DMS114 treated with DMSO at 0.1 percent for 48 hours (cell line): ENCODE results near the gene NCOR1.
"Not testable (repeated sequence)": the region's sequence is repeated elsewhere in the genome, so short reads cannot be mapped to it uniquely, and the experiment has no call there.

Experiments
- DNase-seq: peaks from one replicate; lab custom pipeline; 2025; ENCODE audit not compliant: unreplicated experiment; lab: John Stamatoyannopoulos, UW

Gene NCOR1

GRCh38 chr17:16101440-16101839 is 113.9 kb downstream of the NCOR1 start:
- no peak for DNase-seq

- DNase-seq = no peak
Observed at GRCh38 chr17:16100737-16101400, 114.5 kb downstream of the NCOR1 start.

- DNase-seq = no peak
Observed at GRCh38 chr17:16091773-16092172, 123.6 kb downstream of the NCOR1 start.

- no peak for DNase-seq
Observed at GRCh38 chr17:16086957-16087356, 128.4 kb downstream of the NCOR1 start.

- no peak for DNase-seq
Observed at GRCh38 chr17:16085066-16085699, 130.2 kb downstream of the NCOR1 start.

GRCh38 chr17:16083223-16083622 is 132.1 kb downstream of the NCOR1 start:
- no peak for DNase-seq

- no peak for DNase-seq
Observed at GRCh38 chr17:16081507-16082087, 133.7 kb downstream of the NCOR1 start.

GRCh38 chr17:16080366-16080765 is 135.0 kb downstream of the NCOR1 start:
- no peak for DNase-seq

- DNase-seq = no peak
Observed at GRCh38 chr17:16075949-16076348, 139.4 kb downstream of the NCOR1 start.

GRCh38 chr17:16074423-16074822 is 140.9 kb downstream of the NCOR1 start:
- DNase-seq = no peak

- DNase-seq = no peak
Observed at GRCh38 chr17:16073845-16074244, 141.5 kb downstream of the NCOR1 start.

GRCh38 chr17:16072031-16072430 is 143.3 kb downstream of the NCOR1 start:
- no peak for DNase-seq

- no peak for DNase-seq
Observed at GRCh38 chr17:16068323-16068722, 147.0 kb downstream of the NCOR1 start.

GRCh38 chr17:16066125-16066524 is 149.2 kb downstream of the NCOR1 start:
- no peak for DNase-seq

GRCh38 chr17:16061631-16062030 is 153.7 kb downstream of the NCOR1 start:
- no peak for DNase-seq

GRCh38 chr17:16055139-16055538 is 160.2 kb downstream of the NCOR1 start:
- not testable (repeated sequence) for DNase-seq

GRCh38 chr17:16052486-16052885 is 162.8 kb downstream of the NCOR1 start:
- DNase-seq = no peak

GRCh38 chr17:16050844-16051243 is 164.5 kb downstream of the NCOR1 start:
- DNase-seq = no peak

GRCh38 chr17:16048811-16049449 is 166.4 kb downstream of the NCOR1 start:
- no peak for DNase-seq

- DNase-seq = no peak
Observed at GRCh38 chr17:16046966-16047365, 168.4 kb downstream of the NCOR1 start.

- DNase-seq = no peak
Observed at GRCh38 chr17:16044487-16044886, 170.8 kb downstream of the NCOR1 start.

GRCh38 chr17:16040710-16041251 is 174.6 kb downstream of the NCOR1 start:
- no peak for DNase-seq
